ENCODE results near the gene RNF186.

DNA sequence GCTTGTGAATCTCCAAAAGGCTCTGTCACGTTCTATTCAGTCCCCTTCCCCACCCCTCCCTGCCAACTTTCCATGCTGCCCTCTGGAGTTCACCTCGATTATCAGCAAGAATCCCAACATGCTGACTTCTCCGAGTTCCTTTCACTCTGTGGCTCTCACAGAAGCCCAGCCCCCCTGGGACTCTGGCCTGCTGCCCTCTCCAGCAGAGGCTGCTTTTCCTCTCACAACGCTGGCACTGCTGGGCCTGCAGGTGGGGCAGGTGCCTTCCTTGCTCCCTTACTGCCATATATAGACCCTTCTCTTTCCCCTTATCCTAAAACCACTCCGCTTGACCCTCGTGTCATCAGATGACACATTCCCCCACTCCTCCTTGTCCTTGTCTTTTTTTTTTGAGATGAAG, 10.2 kb upstream of the RNF186 start:
- TF ChIP-seq CTCF (conservative IDR thresholded peaks at IDR 0.05) (no peak), ZFX (IDR thresholded peaks at IDR 0.05) (no peak)
